Measurements from ENCODE around the gene CARHSP1.

CARHSP1 gene

GRCh38 chr16:8903004-8903403 is 34.2 kb upstream of the CARHSP1 start:
- H3K27me3 ChIP-seq (ENCODE audit: insufficient read depth, low read length) = no peaks in the 10 kb centered on the region
- TF ChIP-seq CTCF (IDR thresholded peaks at IDR 0.05; ENCODE audit: low read length) (no peak), EZH2 (IDR thresholded peaks at IDR 0.05; ENCODE audit: borderline replicate concordance, low read length) (no peak)
- H3K27ac ChIP-seq (ENCODE audit: low read depth, low read length, poor library complexity, severe bottlenecking) = no peak overlapping the region
- no peak overlapping the region for H3K4me2 ChIP-seq (ENCODE audit: low read length)
- no peak overlapping the region for H2AFZ ChIP-seq (ENCODE audit: low read length)
- no peaks in the 10 kb centered on the region; the same call in 1 of the 2 replicates for H3F3A ChIP-seq (ENCODE audit: insufficient read depth, low read length)
- H3K4me3 ChIP-seq (ENCODE audit: low read depth, low read length, poor library complexity, severe bottlenecking) = no peak overlapping the region
- H3K9ac ChIP-seq (ENCODE audit: low read length) = no peak overlapping the region
- H3K4me1 ChIP-seq (ENCODE audit: insufficient read depth, low read length, severe bottlenecking) = no peaks in the 10 kb centered on the region
- no peaks in the 10 kb centered on the region for H3K9me3 ChIP-seq (ENCODE audit: low read length)
- H3K79me2 ChIP-seq (ENCODE audit: insufficient read depth, low read length) = no peaks in the 10 kb centered on the region
- H3K36me3 ChIP-seq (ENCODE audit: insufficient read depth, low read length) = peaks cover 96% of the 10 kb centered on the region
- H4K20me1 ChIP-seq (ENCODE audit: insufficient read depth, low read length) = no peaks in the 10 kb centered on the region
- H3K9me2 ChIP-seq (ENCODE audit: low read depth, low read length) = no peaks in the 10 kb centered on the region

GRCh38 chr16:8901320-8901861 is 32.6 kb upstream of the CARHSP1 start:
- Histone ChIP-seq H3K9ac (ENCODE audit: low read length) (no peak overlapping the region), H3K27me3 (ENCODE audit: insufficient read depth, low read length) (no peaks in the 10 kb centered on the region), H2AFZ (ENCODE audit: low read length) (no peak overlapping the region), H3K4me3 (ENCODE audit: low read depth, low read length, poor library complexity, severe bottlenecking) (no peak overlapping the region), H3K36me3 (ENCODE audit: insufficient read depth, low read length) (peaks cover 94% of the 10 kb centered on the region), H4K20me1 (ENCODE audit: insufficient read depth, low read length) (no peaks in the 10 kb centered on the region), H3K27ac (ENCODE audit: low read depth, low read length, poor library complexity, severe bottlenecking) (no peak overlapping the region), H3K4me2 (ENCODE audit: low read length) (no peak overlapping the region), H3K4me1 (ENCODE audit: insufficient read depth, low read length, severe bottlenecking) (no peaks in the 10 kb centered on the region), H3K9me2 (ENCODE audit: low read depth, low read length) (no peaks in the 10 kb centered on the region), H3K79me2 (ENCODE audit: insufficient read depth, low read length) (no peaks in the 10 kb centered on the region), H3K9me3 (ENCODE audit: low read length) (no peaks in the 10 kb centered on the region), H3F3A (ENCODE audit: insufficient read depth, low read length) (no peaks in the 10 kb centered on the region; the same call in 1 of the 2 replicates)
- TF ChIP-seq EZH2 (IDR thresholded peaks at IDR 0.05; ENCODE audit: borderline replicate concordance, low read length) = no peak
- TF ChIP-seq CTCF (IDR thresholded peaks at IDR 0.05; ENCODE audit: low read length) = no peak

- Histone ChIP-seq H3K4me2 (ENCODE audit: low read length) (no peak overlapping the region), H3K27me3 (ENCODE audit: insufficient read depth, low read length) (no peaks in the 10 kb centered on the region), H3K9me3 (ENCODE audit: low read length) (no peaks in the 10 kb centered on the region), H3K4me1 (ENCODE audit: insufficient read depth, low read length, severe bottlenecking) (peaks cover under 1% of the 10 kb centered on the region), H4K20me1 (ENCODE audit: insufficient read depth, low read length) (no peaks in the 10 kb centered on the region), H3K9ac (ENCODE audit: low read length) (no peak overlapping the region), H3K4me3 (ENCODE audit: low read depth, low read length, poor library complexity, severe bottlenecking) (no peak overlapping the region), H3K79me2 (ENCODE audit: insufficient read depth, low read length) (no peaks in the 10 kb centered on the region), H3K9me2 (ENCODE audit: low read depth, low read length) (no peaks in the 10 kb centered on the region), H2AFZ (ENCODE audit: low read length) (no peak overlapping the region), H3K36me3 (ENCODE audit: insufficient read depth, low read length) (peaks cover 94% of the 10 kb centered on the region), H3F3A (ENCODE audit: insufficient read depth, low read length) (no peaks in the 10 kb centered on the region; the same call in 1 of the 2 replicates), H3K27ac (ENCODE audit: low read depth, low read length, poor library complexity, severe bottlenecking) (no peak overlapping the region)
- TF ChIP-seq EZH2 (IDR thresholded peaks at IDR 0.05; ENCODE audit: borderline replicate concordance, low read length) (no peak), CTCF (IDR thresholded peaks at IDR 0.05; ENCODE audit: low read length) (no peak)
Measured at GRCh38 chr16:8900343-8900742, 31.5 kb upstream of the CARHSP1 start.

Data from OCI-LY1 (cell line).